HEK293 (cell line): Measurements from ENCODE around the gene ACADVL.

Experiments
- KLF10 ChIP-seq: fragments of 450-650 bp; IDR thresholded peaks from 2 replicates; pipeline ENCODE4 v1.5.1; 2018; ENCODE audit warnings: missing biosample characterization, mild to moderate bottlenecking, missing genetic modification characterization
- KLF8 ChIP-seq: fragments of 450-650 bp; formaldehyde crosslinking; IDR thresholded peaks from 2 replicates; pipeline ENCODE4 v1.5.1; 2016; ENCODE audit warnings: missing biosample characterization, missing genetic modification characterization
- SETDB1 ChIP-seq: IDR thresholded peaks from one replicate; pipeline ENCODE4 v1.6.1; 2017; ENCODE audit warnings: mild to moderate bottlenecking, low read length, moderate library complexity, mixed read lengths; ENCODE audit not compliant: insufficient read length
- ZIC2 ChIP-seq: fragments of 450-650 bp; formaldehyde crosslinking; IDR thresholded peaks from 2 replicates; pipeline ENCODE4 v1.5.1; 2016; ENCODE audit warnings: missing biosample characterization, missing genetic modification characterization
- TF ChIP-seq, protein P1 (sequence below): IDR thresholded peaks from 2 replicates; pipeline ENCODE4 v1.6.1; 2011; ENCODE audit warnings: mild to moderate bottlenecking, low read depth, low read length, borderline replicate concordance
- TF ChIP-seq, protein P2 (sequence below): fragments of 450-650 bp; formaldehyde crosslinking; IDR thresholded peaks from 2 replicates; pipeline ENCODE4 v1.5.1; 2016; ENCODE audit warnings: missing biosample characterization, missing genetic modification characterization, low read depth

DNA sequence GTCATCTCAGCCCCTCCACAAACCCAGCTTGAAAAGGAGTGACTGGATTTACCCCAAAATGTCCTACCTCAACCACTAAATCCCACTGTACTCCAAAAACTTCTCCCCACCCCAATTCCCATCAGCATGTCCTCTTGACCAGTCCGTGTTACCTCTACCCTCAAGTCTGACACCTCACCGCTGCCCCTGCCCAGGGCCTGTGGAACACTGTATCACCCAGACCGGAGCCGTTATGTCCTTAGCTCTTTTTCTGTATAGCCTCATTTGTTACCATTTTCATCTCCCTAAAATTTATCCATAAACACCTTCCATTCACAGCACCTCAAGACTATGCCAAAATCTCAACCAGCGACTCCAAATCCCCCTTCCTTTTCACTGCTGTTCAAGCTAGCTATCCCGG, 17.1 kb downstream of the ACADVL start:
- TF ChIP-seq SETDB1 (no peak), KLF8 (tag by site-specific recombination) (no peak), ZIC2 (tag by site-specific recombination) (no peak), KLF10 (tag by site-specific recombination) (no peak)
- TF ChIP-seq, protein P1, sequence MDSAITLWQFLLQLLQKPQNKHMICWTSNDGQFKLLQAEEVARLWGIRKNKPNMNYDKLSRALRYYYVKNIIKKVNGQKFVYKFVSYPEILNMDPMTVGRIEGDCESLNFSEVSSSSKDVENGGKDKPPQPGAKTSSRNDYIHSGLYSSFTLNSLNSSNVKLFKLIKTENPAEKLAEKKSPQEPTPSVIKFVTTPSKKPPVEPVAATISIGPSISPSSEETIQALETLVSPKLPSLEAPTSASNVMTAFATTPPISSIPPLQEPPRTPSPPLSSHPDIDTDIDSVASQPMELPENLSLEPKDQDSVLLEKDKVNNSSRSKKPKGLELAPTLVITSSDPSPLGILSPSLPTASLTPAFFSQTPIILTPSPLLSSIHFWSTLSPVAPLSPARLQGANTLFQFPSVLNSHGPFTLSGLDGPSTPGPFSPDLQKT = no peak
- TF ChIP-seq, protein P2, sequence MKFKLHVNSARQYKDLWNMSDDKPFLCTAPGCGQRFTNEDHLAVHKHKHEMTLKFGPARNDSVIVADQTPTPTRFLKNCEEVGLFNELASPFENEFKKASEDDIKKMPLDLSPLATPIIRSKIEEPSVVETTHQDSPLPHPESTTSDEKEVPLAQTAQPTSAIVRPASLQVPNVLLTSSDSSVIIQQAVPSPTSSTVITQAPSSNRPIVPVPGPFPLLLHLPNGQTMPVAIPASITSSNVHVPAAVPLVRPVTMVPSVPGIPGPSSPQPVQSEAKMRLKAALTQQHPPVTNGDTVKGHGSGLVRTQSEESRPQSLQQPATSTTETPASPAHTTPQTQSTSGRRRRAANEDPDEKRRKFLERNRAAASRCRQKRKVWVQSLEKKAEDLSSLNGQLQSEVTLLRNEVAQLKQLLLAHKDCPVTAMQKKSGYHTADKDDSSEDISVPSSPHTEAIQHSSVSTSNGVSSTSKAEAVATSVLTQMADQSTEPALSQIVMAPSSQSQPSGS (tag by site-specific recombination) = no peak
